GM19463 (cell line): Measurements from ENCODE around the gene MVB12B.

ENCODE experiments used
- ATAC-seq: cut with Tn5 transposase; IDR thresholded peaks from one replicate; pipeline ENCODE4 v1.9.1; 2021; ENCODE audit warnings: mild to moderate bottlenecking, moderate library complexity; ENCODE audit not compliant: unreplicated experiment

The MVB12B gene

DNA sequence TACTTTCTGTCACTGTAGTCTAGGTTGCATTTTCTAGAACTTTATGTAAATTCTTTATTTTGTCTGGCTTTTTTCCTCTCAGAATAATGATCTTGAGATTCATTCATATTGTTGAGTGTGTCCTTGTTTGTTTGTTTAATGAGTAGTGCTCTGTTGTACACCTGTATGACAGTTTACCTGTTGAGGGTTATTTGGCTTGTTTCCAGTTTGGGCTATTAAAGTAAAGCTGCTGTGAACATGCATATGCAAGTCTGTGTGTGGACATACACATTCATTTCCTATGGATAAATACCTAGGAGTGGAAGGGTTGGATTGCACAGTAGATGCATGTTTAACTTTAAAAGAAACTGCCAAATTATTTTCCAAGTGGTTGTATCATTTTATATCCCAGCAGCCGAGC, 30.4 kb downstream of the MVB12B start:
- no peak for ATAC-seq

- no peak for ATAC-seq
Measured at GRCh38 chr9:126360073-126360472, 33.4 kb downstream of the MVB12B start.

- no peak for ATAC-seq
Measured at GRCh38 chr9:126361810-126362238, 35.2 kb downstream of the MVB12B start.

GRCh38 chr9:126363250-126363649, 36.6 kb downstream of the MVB12B start:
- no peak for ATAC-seq

GRCh38 chr9:126363847-126364671, 37.4 kb downstream of the MVB12B start:
- no peak for ATAC-seq

- ATAC-seq, result no peak
Measured at GRCh38 chr9:126365780-126366179, 39.2 kb downstream of the MVB12B start.

- no peak for ATAC-seq
Measured at GRCh38 chr9:126366366-126367011, 39.9 kb downstream of the MVB12B start.

GRCh38 chr9:126367139-126367538, 40.5 kb downstream of the MVB12B start:
- no peak for ATAC-seq

DNA sequence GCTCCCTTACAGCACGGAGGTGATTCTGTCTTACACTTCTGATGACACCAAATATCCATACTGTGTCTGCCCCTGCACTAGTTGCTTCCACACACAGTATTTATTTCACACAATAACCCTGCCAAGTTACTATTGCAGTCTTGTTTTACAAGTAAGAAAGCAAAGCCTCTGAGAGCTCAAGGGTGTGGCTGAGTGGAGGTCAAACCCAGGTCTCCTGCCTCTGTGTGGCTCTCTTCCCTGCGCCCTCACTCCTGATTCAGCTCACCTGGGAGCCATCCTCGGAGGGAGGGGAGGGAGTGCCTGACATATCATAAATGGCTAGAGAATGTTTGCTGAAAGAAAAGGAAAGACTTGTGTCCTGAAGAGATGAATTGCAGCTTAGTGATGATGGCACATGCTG, 41.0 kb downstream of the MVB12B start:
- ATAC-seq, result no peak

DNA sequence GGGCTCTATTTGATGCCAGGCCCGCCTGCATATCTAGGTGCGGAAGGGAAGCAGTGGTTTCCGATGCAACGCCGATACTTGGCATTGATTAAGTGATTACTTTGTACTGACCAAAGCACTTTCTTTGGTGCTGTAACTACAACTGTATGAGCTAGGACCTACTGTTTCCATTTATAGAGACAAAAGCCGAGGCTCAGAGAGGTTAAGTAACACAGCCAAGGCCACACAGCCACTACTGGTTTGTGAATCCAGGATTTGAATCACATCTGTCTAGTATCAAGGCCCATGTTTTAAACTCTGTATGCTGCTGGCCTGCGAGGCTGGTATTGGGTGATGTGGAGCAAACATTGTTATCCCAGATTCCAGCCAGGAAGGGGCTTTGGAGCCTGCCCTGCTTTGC, 41.4 kb downstream of the MVB12B start:
- ATAC-seq, result no peak

DNA sequence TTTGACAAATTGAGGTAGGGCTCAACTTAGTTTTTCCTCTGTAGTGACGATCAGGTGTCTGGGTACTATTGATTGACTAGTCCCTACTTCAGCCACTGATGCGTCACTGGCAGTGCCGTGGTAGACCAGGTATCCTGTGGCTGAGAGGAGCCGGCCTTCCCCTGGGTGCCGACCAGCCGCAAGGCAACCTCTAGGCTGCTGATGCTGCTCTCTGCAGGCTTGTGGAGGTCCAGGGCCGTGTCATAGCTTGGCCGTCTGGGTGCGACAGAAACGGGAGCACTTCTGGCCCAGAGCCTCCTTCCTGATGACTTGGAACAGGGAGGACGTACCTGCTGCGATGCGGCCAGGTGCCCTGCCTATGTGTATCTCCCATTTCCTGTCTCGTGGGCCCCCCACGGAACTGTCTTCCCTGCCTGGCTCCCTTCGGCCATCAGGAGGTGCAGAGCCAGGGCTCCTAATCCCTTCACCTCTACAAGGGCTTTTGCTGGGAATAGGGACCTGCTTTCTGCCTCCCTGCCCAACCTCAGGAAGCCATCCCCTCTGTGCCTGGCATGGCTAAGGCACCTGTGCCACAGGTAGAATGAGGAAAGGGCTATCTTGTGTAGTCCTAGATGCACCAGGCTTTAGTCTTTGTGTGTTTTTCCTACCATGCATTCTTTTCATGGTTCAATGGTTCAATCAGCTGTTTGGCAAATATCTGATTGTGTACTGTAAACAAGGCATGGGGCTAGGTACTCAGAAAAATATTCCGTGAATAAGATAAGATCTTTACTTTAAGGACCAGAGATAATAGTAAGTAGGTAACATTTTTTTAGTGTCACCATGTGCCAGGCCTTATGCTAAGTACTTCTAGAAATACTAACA, 44.6 kb downstream of the MVB12B start:
- ATAC-seq, result no peak

GRCh38 chr9:126372716-126373115, 46.1 kb downstream of the MVB12B start:
- ATAC-seq, result no peak

DNA sequence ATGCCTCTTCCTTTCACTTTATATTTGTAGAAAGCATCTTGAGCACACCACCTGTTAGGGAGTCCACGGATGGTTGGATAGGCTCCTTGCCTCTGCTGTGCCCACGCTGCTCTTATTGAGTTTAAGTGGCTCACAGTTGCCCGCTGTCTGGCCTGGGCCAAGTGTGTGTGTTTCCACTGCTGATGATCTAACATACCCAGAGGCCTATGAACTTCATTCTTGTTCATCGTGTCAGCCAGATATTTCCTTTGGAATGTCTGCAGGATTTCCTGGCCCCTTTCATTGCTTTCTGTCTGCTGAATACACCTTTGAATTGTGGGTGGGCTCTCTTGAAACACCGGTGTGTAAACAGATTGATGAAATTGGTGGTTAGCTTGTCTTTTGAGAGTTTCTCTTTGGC, 46.6 kb downstream of the MVB12B start:
- no peak for ATAC-seq

GRCh38 chr9:126374366-126374781, 47.7 kb downstream of the MVB12B start:
- ATAC-seq, result no peak

GRCh38 chr9:126375386-126375785, 48.8 kb downstream of the MVB12B start:
- no peak for ATAC-seq

DNA sequence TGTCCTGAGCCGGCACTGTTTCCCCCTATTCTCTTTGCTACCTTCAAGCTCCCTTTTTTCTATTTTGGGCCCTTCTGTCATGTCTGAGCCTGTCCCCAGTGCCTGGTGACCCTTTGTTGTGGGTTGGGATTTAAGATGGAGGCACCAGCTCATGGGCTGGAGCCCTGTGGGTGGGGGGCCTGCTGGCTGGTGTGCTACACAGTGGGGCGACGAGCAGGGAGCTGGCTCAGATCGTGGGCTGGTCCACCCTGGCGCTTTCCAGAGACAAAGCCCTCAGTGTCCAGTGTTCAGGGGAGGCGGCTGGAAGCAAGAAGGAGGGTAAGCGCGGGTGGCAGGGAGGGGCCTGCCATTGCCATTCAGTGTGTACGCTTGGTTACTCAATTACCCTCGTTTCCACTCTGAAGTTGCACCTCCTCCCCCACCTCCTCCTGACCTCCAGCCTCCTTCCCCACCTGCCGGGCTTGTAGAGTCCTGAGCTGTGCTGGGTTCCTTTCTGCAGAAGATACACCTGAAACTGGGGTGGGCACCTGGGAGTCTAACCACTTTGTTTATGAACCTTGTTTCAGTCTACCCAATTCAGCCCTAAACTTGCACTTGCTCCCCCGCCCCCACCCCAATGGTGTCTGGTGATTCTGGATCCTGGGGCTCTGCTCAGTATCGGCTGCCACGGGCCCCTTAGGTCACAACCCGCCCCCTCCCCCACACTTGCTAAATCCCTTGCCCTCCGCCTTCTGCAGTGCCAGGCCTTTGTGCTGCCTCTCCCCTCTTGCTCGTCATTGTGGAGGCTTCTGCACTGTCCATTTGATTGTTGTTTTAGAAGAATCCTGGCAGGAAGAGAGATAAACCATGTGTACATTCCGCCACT, 49.9 kb downstream of the MVB12B start:
- ATAC-seq, result no peak

DNA sequence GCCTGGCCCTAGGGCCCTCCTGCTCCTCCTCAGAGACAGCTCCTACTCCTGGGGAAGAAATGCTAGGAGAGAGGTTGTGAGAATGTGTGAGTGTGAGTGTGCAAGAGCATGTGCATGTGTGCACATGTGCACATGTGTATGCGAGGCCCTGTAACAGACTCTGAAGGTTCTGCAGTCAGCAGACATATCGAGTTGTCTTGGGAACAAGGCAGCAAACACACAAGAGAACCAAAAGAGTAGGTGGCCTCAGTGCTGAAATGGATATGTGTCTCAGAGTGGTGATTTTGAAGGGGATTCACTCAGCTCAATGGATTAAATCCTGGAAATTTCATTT, 50.5 kb downstream of the MVB12B start:
- ATAC-seq, result no peak

- no peak for ATAC-seq
Measured at GRCh38 chr9:126377536-126377935, 50.9 kb downstream of the MVB12B start.

DNA sequence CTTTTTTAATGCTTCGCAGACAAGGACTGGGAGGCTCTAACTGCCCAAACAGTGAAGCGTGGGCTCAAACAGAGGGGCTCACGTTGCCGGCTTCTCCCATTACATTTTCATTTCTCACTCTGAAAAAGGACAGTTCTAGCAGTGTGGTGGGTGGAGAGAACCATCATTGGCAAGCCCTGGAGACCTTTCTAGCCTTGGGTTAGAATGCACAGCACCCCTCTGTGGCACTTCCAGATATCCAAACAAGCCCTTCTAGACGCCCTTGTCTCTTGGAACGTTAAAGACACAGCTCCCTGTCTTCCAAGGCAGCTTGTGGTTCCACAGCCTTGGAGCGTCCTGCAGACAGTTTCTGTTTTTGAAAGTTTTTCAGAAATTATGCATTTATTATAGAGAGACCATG, 52.1 kb downstream of the MVB12B start:
- no peak for ATAC-seq

DNA sequence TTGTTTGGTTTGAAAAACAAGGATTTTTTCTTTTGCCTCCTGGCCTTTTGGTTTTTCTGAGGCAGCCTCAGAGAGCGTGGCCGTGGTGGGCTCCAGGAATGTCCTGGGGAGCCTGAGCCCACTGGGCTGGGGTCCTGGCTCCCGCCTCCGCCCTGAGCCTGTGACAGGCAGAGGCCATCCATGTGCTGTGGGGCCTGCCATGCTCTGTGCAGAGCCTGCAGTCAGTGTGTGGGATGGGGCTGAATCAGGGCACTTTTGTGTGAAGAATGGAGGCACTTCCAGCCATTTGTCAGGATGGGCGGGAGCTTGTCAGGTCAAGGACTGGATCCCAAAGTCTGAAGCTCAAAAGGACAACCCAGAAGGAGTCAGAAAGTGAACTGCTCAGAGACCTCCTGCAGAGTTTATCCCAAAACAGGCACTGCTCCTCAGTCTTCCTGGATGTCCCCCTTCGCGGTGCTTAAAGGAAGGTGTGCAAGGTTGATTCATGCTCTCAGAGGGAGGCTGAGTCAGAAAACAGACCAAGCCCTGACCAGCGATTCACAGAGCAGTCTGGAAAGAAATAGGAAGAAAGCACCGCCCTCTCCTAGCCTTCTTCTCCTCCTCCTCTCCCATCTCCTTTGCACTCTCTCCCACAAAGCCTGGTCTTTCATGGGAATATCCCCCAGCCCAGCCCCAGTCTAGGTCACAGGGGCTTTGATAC, 53.2 kb downstream of the MVB12B start:
- ATAC-seq, result no peak
